ENCODE data around the gene C2CD4A.
A peak's percentile ranks its signal among the peaks of the same experiment; 100 is the strongest.

The C2CD4A gene

GRCh38 chr15:62071711-62072308 lies 5.0 kb downstream of the C2CD4A start:
- Mint-ChIP-seq H3K27ac (no peak overlapping the region), H3K4me1 (peaks cover 18% of the 10 kb centered on the region), H3K9me3 (no peaks in the 10 kb centered on the region), H3K36me3 (peaks cover 15% of the 10 kb centered on the region), H3K4me3 (no peak overlapping the region)
- DNase-seq (ENCODE audit: low spot score in 2 of 2) (no peak), ATAC-seq (no peak)

DNA sequence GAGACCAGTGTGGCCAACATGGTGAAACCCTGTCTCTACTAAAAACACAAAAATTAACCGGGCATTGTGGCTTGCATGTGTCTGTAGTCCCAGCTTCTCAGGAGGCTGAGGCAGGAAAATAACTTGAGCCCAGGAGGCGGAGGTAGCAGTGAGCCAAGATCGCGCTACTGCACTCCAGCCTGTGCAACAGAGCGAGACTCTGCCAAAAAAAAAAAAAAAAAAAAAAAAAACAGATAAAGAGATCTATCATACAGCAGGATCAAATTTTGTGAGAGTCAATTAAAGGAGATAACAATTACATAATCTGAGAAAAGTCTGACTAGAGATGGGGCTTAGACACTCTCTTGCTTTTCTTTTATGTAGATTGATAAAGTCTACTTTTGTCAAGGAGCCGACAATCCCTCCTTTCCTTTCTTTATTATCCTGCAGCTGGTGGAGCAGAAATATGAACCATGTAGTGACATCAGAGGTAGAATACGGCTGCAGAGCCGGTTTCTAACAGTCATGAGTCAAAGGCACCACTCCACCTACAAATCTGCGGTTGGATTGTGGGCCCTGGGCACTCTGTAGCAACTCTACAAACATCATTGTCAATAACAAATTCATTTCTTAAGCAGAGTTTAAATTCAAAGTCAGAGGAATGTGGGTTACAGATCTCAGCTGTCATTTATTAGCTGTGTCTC lies 9.0 kb downstream of the C2CD4A start:
- H3K36me3 Mint-ChIP-seq = no peaks in the 10 kb centered on the region
- H3K4me1 Mint-ChIP-seq = peaks cover 6% of the 10 kb centered on the region
- H3K9me3 Mint-ChIP-seq = no peaks in the 10 kb centered on the region
- DNase-seq (ENCODE audit: low spot score in 2 of 2) = no peak
- H3K27ac Mint-ChIP-seq = no peak overlapping the region
- ATAC-seq = peak; percentile 84
- H3K4me3 Mint-ChIP-seq = no peak overlapping the region

- Mint-ChIP-seq H3K9me3 (peaks cover 5% of the 10 kb centered on the region), H3K36me3 (no peaks in the 10 kb centered on the region), H3K27ac (no peak overlapping the region), H3K4me1 (no peaks in the 10 kb centered on the region), H3K4me3 (no peak overlapping the region)
- ATAC-seq (no peak), DNase-seq (ENCODE audit: low spot score in 2 of 2) (no peak)
Observed at GRCh38 chr15:62079594-62079993, 12.8 kb downstream of the C2CD4A start.

- Mint-ChIP-seq H3K9me3 (peaks cover 5% of the 10 kb centered on the region), H3K4me3 (no peak overlapping the region), H3K27ac (no peak overlapping the region), H3K4me1 (peaks cover 9% of the 10 kb centered on the region), H3K36me3 (no peaks in the 10 kb centered on the region)
- ATAC-seq = no peak
- no peak for DNase-seq (ENCODE audit: low spot score in 2 of 2)
Observed at GRCh38 chr15:62083194-62084154, 16.7 kb downstream of the C2CD4A start.

DNA sequence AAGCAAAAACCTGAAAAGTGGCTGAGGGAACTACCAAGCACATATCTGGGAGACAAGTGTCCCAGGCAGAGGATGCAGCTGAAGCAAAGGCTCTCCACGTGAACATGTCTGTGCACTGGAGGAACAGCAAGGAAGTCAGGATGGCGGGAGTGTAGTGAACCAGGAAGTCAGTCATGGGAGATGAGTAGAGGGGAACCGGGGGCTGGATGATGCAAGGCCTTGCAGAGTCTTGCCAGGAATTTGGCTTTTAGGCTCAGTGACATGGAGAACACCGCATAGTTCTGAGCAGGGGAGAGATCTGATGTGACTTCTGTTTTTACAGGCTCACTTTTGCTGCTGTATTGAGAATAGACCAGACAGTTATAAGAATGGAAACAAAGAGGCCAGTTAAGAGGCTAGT lies 19.0 kb downstream of the C2CD4A start:
- Mint-ChIP-seq H3K4me1 (peaks cover 14% of the 10 kb centered on the region), H3K27ac (no peak overlapping the region), H3K9me3 (peaks cover 5% of the 10 kb centered on the region), H3K4me3 (no peak overlapping the region), H3K36me3 (no peaks in the 10 kb centered on the region)
- ATAC-seq (no peak), DNase-seq (ENCODE audit: low spot score in 2 of 2) (no peak)

DNA sequence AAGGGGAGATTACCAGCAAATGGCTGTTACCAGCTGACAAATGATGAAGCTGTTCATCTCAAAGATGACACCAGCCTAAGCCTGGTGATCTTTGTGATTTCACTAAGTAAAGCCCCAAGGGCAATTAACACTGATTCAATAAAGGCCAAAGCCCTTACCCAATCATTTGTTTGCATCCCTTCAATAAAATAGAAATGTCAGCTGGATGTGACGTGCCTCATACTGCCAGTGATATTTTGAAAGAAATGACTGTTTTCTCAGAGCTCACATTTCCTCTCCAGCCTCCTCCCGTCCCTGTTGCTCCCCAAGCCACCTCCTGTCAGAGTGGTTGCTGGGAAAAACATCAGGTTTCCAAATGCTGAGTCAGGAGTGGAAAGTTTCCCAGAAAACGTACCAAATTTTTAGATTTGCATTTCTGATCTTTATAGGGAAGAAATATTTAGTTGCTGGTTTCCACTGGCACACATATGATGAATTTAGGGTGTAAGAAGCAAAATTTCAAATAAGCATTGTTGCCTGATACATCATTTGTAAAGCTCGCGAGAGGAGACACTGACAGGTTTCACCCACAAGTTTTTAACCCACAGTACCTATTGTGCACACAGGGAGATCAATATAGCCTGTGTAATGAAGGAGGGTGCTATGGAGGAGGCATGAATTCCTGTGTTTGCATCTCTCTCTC lies 21.0 kb downstream of the C2CD4A start:
- Mint-ChIP-seq H3K4me3 (peak overlapping the region; percentile 21), H3K27ac (peak overlapping the region; percentile 56), H3K9me3 (peaks cover 5% of the 10 kb centered on the region), H3K36me3 (no peaks in the 10 kb centered on the region), H3K4me1 (peaks cover 14% of the 10 kb centered on the region)
- peak in 1 of 2 donors; percentile 38 for DNase-seq (ENCODE audit: low spot score in 2 of 2)
- peak; percentile 83 for ATAC-seq

GRCh38 chr15:62088353-62088693 lies 21.5 kb downstream of the C2CD4A start:
- ATAC-seq = no peak
- Mint-ChIP-seq H3K27ac (peak overlapping the region; percentile 56), H3K4me1 (peaks cover 14% of the 10 kb centered on the region), H3K4me3 (peak overlapping the region; percentile 21), H3K9me3 (peaks cover 5% of the 10 kb centered on the region), H3K36me3 (no peaks in the 10 kb centered on the region)
- no peak for DNase-seq (ENCODE audit: low spot score in 2 of 2)

GRCh38 chr15:62089616-62090015 lies 22.8 kb downstream of the C2CD4A start:
- H3K27ac Mint-ChIP-seq = no peak overlapping the region
- H3K4me3 Mint-ChIP-seq = no peak overlapping the region
- ATAC-seq (no peak), DNase-seq (ENCODE audit: low spot score in 2 of 2) (no peak)
- H3K36me3 Mint-ChIP-seq = no peaks in the 10 kb centered on the region
- H3K4me1 Mint-ChIP-seq = peaks cover 14% of the 10 kb centered on the region
- no peaks in the 10 kb centered on the region for H3K9me3 Mint-ChIP-seq

- no peak overlapping the region for H3K27ac Mint-ChIP-seq
- H3K36me3 Mint-ChIP-seq = no peaks in the 10 kb centered on the region
- H3K4me3 Mint-ChIP-seq = no peak overlapping the region
- H3K9me3 Mint-ChIP-seq = no peaks in the 10 kb centered on the region
- peaks cover 14% of the 10 kb centered on the region for H3K4me1 Mint-ChIP-seq
- DNase-seq (ENCODE audit: low spot score in 2 of 2) = no peak
- no peak for ATAC-seq
Observed at GRCh38 chr15:62090988-62091387, 24.2 kb downstream of the C2CD4A start.

GRCh38 chr15:62093809-62094208 lies 27.0 kb downstream of the C2CD4A start:
- H3K36me3 Mint-ChIP-seq = no peaks in the 10 kb centered on the region
- no peak overlapping the region for H3K4me3 Mint-ChIP-seq
- ATAC-seq (no peak), DNase-seq (ENCODE audit: low spot score in 2 of 2) (no peak)
- no peaks in the 10 kb centered on the region for H3K9me3 Mint-ChIP-seq
- H3K4me1 Mint-ChIP-seq = peaks cover 1% of the 10 kb centered on the region
- no peak overlapping the region for H3K27ac Mint-ChIP-seq

GRCh38 chr15:62094388-62094787 lies 27.6 kb downstream of the C2CD4A start:
- no peak overlapping the region for H3K27ac Mint-ChIP-seq
- H3K4me3 Mint-ChIP-seq = no peak overlapping the region
- ATAC-seq (no peak), DNase-seq (ENCODE audit: low spot score in 2 of 2) (no peak)
- no peaks in the 10 kb centered on the region for H3K4me1 Mint-ChIP-seq
- no peaks in the 10 kb centered on the region for H3K36me3 Mint-ChIP-seq
- no peaks in the 10 kb centered on the region for H3K9me3 Mint-ChIP-seq

GRCh38 chr15:62099094-62099601 lies 32.4 kb downstream of the C2CD4A start:
- Mint-ChIP-seq H3K4me1 (no peaks in the 10 kb centered on the region), H3K9me3 (no peaks in the 10 kb centered on the region), H3K36me3 (no peaks in the 10 kb centered on the region), H3K4me3 (no peak overlapping the region), H3K27ac (no peak overlapping the region)
- DNase-seq (ENCODE audit: low spot score in 2 of 2) (no peak), ATAC-seq (peak; percentile 88)

DNA sequence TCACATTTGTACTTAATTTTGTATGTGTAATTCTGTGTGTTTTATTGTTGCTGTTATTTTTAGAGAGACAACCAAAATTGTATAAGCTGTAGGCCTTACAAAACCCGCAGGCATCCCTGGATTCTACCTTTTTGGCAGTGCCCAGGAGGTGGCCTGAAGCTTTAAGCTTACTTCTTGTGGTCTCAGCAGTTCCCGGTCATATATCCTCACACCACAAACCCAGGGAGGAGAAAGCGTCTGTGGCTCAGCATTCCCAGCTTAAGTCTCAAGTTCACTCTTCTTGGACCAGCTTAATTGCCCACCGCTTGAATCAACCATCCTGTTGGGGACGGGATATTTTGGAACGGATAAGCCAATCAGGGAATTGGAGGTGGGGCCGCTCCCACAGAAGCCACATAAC lies 36.7 kb downstream of the C2CD4A start:
- Mint-ChIP-seq H3K9me3 (no peaks in the 10 kb centered on the region), H3K36me3 (no peaks in the 10 kb centered on the region), H3K4me3 (no peak overlapping the region), H3K27ac (no peak overlapping the region), H3K4me1 (no peaks in the 10 kb centered on the region)
- no peak for ATAC-seq
- no peak for DNase-seq (ENCODE audit: low spot score in 2 of 2)

DNA sequence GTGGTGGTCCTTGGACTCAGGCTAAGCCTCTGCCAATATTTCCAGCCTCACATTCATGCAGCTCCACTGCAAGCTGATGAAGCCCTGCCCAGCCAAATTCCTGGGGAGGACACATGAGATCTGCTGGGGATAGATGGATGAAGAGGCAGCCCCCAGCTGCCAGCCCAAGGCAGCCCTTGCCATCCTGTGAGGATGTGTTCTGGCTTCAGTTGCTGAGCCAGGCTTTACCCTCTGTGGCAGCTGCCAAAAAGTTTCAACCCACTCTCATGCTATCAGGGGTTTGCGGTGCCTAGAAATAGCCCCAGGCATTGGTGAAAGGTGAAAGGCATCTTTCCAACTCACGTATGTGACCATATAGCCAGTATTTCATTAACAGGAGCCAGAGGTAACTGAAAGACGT lies 37.6 kb downstream of the C2CD4A start:
- Mint-ChIP-seq H3K9me3 (no peaks in the 10 kb centered on the region), H3K36me3 (no peaks in the 10 kb centered on the region), H3K4me3 (no peak overlapping the region), H3K4me1 (no peaks in the 10 kb centered on the region), H3K27ac (no peak overlapping the region)
- ATAC-seq (no peak), DNase-seq (ENCODE audit: low spot score in 2 of 2) (no peak)

DNA sequence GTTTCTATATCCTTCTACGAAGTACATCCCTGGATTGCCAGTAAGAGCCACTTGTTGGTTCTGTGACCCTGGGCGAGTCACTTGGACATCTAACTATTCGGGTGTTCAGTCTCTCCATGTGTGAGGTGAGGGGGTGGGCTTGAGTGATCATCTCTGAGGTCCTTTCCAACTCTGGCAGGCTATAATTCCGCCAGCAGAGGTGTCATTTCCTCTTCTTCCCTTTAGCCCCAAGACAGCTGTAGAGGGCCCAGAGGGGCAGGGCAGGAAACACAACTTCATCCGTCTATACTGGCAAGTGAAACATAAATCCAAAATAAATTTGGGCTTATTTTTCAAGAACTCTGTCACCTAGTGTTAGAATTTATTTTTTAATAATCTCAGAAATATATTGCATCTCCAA lies 38.1 kb downstream of the C2CD4A start:
- Mint-ChIP-seq H3K27ac (no peak overlapping the region), H3K4me1 (peaks cover 2% of the 10 kb centered on the region), H3K36me3 (no peaks in the 10 kb centered on the region), H3K9me3 (no peaks in the 10 kb centered on the region), H3K4me3 (no peak overlapping the region)
- DNase-seq (ENCODE audit: low spot score in 2 of 2) = peak in 1 of 2 donors; percentile 1
- no peak for ATAC-seq

Data from stimulated activated effector memory CD8-positive, alpha-beta T cell treated with anti-CD3 and anti-CD28 coated beads, Interleukin-12 subunit alpha, Interleukin-12 subunit beta, amount 100 ng/mL, for 72 hours (primary cell).